ENCODE data around the gene FADS2.
"Not testable (repeated sequence)": the region's sequence is repeated elsewhere in the genome, so short reads cannot be mapped to it uniquely, and the experiment has no call there.

Gene FADS2

GRCh38 chr11:61871158-61871597, 43.1 kb downstream of the FADS2 start:
- peak; percentile 74 to 83 for DNase-seq

- DNase-seq = no peak
These were observed 45.0 kb downstream of the FADS2 start for GRCh38 chr11:61872935-61873565.

- DNase-seq = no peak
These were observed 45.7 kb downstream of the FADS2 start for GRCh38 chr11:61873588-61874376.

- DNase-seq = no peak
These were observed 46.3 kb downstream of the FADS2 start for GRCh38 chr11:61874377-61874809.

GRCh38 chr11:61874853-61875252, 46.8 kb downstream of the FADS2 start:
- no peak for DNase-seq

- no peak for DNase-seq
These were observed 47.6 kb downstream of the FADS2 start for GRCh38 chr11:61875698-61876097.

GRCh38 chr11:61879152-61879551, 51.1 kb downstream of the FADS2 start:
- no peak for DNase-seq

- DNase-seq = no peak
These were observed 51.9 kb downstream of the FADS2 start for GRCh38 chr11:61880031-61880430.

- DNase-seq = no peak
These were observed 52.4 kb downstream of the FADS2 start for GRCh38 chr11:61880454-61880853.

GRCh38 chr11:61881397-61881796, 53.3 kb downstream of the FADS2 start:
- no peak for DNase-seq

GRCh38 chr11:61882267-61882666, 54.2 kb downstream of the FADS2 start:
- DNase-seq = not testable (repeated sequence)

- no peak for DNase-seq
These were observed 54.8 kb downstream of the FADS2 start for GRCh38 chr11:61882879-61883278.

GRCh38 chr11:61883327-61883726, 55.2 kb downstream of the FADS2 start:
- no peak for DNase-seq

- DNase-seq = no peak
These were observed 55.8 kb downstream of the FADS2 start for GRCh38 chr11:61883947-61884346.

GRCh38 chr11:61885166-61885778, 57.2 kb downstream of the FADS2 start:
- DNase-seq = no peak

- DNase-seq = no peak
These were observed 57.9 kb downstream of the FADS2 start for GRCh38 chr11:61885784-61886580.

GRCh38 chr11:61886643-61887042, 58.5 kb downstream of the FADS2 start:
- DNase-seq = no peak

- no peak for DNase-seq
These were observed 59.9 kb downstream of the FADS2 start for GRCh38 chr11:61887839-61888494.

GRCh38 chr11:61888590-61888989, 60.5 kb downstream of the FADS2 start:
- DNase-seq = no peak

GRCh38 chr11:61889831-61890230, 61.7 kb downstream of the FADS2 start:
- no peak for DNase-seq

GRCh38 chr11:61890529-61891330, 62.6 kb downstream of the FADS2 start:
- peak; percentile 37 to 54 for DNase-seq
